COR-L47 (cell line): ENCODE measurements around the gene ASIC5.
"Not testable (repeated sequence)": the region's sequence is repeated elsewhere in the genome, so short reads cannot be mapped to it uniquely, and the experiment has no call there.

Source experiments
- DNase-seq: peaks from one replicate; lab custom pipeline; 2025; lab: John Stamatoyannopoulos, UW

ASIC5 gene, protein sequence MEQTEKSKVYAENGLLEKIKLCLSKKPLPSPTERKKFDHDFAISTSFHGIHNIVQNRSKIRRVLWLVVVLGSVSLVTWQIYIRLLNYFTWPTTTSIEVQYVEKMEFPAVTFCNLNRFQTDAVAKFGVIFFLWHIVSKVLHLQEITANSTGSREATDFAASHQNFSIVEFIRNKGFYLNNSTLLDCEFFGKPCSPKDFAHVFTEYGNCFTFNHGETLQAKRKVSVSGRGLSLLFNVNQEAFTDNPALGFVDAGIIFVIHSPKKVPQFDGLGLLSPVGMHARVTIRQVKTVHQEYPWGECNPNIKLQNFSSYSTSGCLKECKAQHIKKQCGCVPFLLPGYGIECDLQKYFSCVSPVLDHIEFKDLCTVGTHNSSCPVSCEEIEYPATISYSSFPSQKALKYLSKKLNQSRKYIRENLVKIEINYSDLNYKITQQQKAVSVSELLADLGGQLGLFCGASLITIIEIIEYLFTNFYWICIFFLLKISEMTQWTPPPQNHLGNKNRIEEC

GRCh38 chr4:155866177-155866576 lies at the start of gene ASIC5:
TSS of gene ASIC5 (minus strand) at chr4:155866277. CDS start at chr4:155866226, 51 bp downstream.
- no peak for DNase-seq

GRCh38 chr4:155914782-155915181 lies 48.7 kb upstream of the ASIC5 start:
- DNase-seq = no peak

DNA sequence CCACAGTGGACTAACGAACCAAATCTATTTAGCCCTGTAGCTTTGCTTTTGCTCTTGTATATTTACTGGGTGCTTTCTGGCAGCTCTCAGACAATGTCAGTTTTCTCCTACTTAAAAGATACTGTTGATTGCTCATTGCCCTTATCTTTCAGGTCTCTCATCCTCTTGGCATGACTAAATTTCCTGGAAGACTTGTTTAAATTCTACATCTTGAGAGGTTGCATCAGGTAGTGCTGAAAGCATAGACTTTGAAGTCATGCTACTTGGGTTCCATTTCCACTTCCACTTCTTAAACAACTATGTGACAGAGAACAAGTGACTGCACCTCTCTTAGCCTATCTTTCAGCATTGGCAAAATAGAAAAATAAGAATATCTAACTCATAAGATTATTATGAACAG lies 45.8 kb upstream of the ASIC5 start:
- DNase-seq = no peak

- DNase-seq = no peak
These were observed 43.6 kb upstream of the ASIC5 start for GRCh38 chr4:155909615-155910226.

DNA sequence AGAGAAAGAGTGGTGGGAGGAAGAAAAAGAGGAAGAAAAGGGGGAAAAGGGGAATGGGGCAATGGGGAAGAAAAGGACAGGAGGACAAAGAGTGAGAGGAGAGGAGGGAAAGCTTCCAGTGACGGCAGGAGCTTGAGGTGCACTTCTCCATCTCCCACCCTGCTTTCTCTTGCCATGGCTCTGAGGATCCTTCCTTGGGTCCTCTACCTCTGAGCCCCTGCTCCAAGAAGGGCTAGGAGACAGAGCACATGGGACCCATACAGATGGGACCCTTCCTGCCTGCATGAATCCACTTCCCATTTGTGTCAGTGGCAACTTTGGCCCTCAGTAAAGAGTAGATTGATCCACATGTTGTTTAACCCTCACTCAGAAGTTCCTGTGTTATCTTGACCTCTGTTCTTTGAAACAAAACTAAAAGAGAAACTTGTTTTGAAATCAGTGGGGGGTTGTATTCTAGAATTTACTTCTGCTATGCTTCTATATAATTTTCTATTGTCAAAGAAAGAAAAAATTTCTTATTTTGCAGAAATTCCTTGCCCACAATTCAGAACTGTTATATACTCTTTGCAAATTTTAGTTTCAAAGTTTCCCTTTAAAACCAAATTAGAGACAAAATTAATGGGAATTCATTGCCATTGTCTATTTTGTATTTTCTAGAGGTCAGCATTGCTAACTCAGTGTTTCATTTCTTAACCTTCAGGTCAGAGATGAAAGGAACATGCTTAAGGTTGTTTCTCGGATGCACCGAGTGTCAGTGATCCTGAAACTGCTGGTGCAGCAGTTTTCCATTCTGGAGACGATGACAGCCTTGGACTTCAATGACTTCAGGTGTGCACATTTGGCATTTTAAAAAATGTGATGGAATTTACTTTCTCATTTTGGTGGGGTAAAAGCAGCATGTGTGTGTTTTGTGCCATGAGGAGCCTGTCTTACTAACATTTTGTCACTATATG lies 42.4 kb upstream of the ASIC5 start:
- DNase-seq = no peak

- DNase-seq = no peak
These were observed 41.5 kb upstream of the ASIC5 start for GRCh38 chr4:155907556-155907955.

GRCh38 chr4:155906554-155907247 lies 40.6 kb upstream of the ASIC5 start:
- DNase-seq = no peak

DNA sequence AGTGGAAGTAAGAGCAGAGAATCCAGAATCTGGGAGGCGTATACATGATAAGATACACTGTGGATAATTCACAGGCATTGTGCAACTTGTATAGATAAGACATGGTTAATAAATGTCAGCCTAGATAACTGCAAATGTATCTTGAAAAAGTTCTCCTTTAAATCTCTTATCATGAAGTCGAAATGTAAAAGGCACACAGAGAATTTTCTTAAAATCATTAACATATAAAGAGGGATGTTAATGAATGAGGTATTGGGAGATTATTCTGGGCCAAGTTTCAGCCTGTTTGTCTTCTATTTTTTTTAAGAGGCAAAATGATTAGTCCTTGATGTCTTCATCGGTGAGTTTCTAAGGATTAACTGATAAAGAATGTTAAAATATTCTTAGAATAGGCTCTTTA lies 38.3 kb upstream of the ASIC5 start:
- no peak for DNase-seq

GRCh38 chr4:155903453-155903852 lies 37.4 kb upstream of the ASIC5 start, which contains the start of gene TDO2:
TSS of gene TDO2 (plus strand) at chr4:155903696. CDS start at chr4:155903759, 63 bp downstream.
- DNase-seq = no peak

GRCh38 chr4:155901013-155901412 lies 34.9 kb upstream of the ASIC5 start:
- no peak for DNase-seq

DNA sequence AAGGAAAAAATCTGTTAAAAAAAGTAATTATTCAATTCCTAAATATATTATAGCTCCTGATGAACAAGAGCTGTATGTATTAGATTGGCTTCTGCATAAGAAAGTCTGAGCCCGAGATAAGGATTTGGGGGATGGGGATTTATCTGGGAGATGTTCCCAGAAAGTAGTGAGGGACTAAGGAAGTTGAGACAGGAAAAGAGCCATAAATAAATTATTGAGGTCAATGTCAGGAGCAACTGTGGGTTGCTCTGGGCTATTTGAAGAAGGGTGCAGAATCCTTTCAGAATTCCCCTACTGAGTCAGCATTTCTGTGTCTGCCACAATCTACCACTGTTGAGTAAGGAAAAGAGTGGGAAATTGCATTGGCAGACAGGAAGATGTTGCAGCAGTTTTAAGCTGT lies 34.3 kb upstream of the ASIC5 start:
- DNase-seq = no peak

DNA sequence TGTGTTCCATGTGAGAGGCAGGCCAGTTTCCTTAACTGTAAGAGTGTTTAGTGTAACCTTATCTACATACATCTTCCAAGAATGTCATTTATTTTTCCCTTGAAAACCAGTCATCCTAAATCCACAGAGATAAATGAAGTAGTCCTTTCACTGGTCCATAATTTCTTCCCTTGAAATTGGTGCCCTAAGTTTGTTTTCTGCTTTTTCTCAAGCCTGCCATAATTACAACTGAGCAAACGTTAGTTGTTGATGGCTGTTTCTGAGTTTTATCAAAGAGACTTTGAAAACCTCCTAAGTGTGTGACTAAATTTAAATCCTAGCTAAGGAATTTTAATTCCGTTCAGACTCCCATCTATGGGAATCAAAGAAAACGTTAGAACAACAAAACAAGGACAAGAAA lies 33.8 kb upstream of the ASIC5 start:
- DNase-seq = no peak

- not testable (repeated sequence) for DNase-seq
These were observed 32.3 kb upstream of the ASIC5 start for GRCh38 chr4:155898371-155898770.

DNA sequence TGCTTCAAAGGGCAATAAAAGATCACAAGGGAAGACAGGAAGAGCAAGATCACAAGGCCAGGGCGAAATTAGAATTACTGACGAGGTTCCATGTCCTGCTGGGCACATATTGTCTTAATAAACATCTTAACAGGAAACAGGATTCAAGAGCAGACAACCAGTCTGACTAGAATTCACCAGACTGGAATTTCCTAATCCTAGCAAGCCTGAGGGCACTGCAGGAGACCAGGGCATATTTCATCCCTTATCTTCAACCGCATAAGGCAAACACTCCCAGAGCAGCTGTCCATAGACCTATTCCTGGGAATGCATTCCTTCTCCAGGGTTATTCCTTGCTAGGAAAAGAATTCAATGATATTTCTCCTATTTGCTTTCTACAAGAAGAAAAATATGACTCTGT lies 25.0 kb upstream of the ASIC5 start:
- DNase-seq = no peak

DNA sequence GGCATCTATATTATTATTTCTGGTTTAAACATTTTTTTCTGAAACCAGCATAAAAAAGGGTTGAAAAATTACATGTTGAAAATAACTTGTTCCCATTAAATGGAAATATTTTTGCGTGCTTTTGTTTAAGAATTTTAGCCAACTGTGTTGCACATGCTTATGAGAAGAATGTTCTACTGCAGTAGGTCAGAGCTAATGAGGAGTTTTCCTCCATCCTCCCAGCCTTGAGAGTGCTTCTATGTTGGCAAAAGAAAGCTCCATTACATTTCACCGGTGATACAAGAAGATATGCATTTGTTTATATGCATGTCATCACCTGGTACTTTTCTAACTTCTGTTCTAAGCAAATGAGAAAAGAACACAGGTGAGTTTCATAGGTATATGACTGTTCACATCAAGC lies 23.9 kb upstream of the ASIC5 start:
- DNase-seq = no peak

DNA sequence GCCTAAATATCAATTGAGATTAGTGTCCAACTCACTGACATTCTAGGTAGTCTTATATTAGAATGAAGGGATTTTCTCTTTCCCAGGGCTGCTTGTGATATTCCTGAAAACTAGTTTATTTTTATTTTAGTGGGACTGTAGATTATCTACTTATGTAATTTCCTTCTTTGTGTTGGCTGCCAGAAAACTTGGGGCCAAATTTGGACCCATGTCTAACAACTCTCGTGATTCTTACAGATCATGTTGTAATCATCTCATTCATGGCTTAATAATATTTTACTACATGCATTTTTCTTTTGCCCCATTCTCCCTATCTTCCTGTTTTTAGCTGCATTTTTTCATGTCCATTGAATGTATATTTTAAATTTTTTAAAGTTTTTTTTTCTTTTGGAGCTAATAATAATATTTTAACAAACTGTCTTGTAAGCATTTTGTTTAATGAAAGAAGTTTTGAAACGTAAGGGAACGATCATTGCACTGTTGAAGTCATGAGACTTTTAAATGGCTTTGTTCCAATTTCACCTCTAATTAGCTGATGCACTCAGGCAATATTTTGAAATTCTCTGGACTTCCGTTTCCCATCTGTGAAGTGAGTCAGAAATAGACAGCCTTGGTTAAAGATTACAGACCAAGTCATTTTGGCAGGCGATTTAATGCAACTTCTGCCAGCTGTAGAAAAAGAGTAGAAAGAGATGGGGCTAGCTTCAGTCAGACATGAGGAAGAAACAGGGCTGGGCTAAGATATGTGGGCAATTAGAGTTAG lies 23.1 kb upstream of the ASIC5 start:
- no peak for DNase-seq

DNA sequence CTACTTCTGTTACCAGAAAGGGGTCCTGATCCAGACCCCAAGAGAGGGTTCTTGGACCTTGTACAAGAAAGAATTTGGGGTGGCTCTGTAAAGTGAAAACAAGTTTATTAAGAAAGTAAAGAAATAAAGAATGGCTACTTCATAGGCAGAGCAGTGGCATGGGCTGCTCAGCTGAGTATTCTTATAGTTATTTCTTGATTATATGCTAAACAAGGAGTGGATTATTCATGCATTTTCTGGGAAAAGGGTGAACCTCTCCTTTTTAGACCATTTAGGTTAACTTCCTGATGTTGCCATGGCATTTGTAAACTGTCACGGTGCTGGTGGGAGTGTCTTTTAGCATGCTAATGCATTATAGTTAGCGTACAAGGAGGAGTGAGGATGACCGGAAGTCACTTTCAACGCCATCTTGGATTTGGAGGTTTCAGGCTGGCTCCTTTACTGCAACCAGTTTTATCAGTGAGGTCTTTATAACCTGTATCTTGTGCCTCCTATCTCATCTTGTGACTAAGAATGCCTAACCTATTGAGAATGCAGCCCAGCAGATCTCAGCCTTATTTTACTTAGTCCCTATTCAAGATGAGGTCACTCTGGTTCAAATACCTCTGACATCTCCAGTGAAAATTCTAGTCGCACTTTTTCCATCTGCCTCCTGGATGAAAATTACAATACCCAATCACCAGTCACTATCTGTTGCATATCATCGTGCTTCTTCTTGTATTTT lies 21.9 kb upstream of the ASIC5 start:
- no peak for DNase-seq

GRCh38 chr4:155887045-155887444 lies 21.0 kb upstream of the ASIC5 start:
- no peak for DNase-seq

- no peak for DNase-seq
These were observed 19.6 kb upstream of the ASIC5 start for GRCh38 chr4:155885666-155886065.

DNA sequence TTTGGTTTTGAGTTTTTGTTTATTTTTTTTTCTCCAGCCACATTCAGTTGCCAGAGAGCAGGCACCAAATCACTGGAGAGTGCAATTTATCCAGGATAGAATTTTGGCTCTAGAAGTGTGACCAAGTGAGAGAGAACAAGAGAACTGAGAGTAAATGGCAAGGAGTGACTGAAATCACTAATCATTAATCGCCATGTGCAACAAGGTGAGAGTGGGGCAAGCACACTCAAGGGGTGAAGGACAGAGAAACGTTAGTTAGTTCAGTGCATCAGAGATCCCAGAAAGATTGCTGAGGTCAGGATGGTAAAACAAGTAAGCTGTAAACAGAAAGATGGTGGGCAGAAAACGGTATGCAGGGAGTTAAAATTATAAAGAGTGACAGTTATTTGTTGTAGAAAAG lies 17.8 kb upstream of the ASIC5 start:
- DNase-seq = no peak
